ENCODE measurements around the gene TYMP. TPM values are rescaled to one million over a fixed set of nuclear protein-coding genes. Genes with fewer than 3 reads are reported as not detected.

TYMP gene
- total RNA-seq, 2 experiments from 2014 or later: 89.1 to 90.2 TPM

GRCh38 chr22:50482107-50483074, 47.4 kb downstream of the TYMP start:
- CTCF ChIA-PET: interaction anchor here (1.2 to 1.3 kb wide), 2 partner anchors 43 to 139 kb away, joined by 3 read pairs; partner anchors contain the start of gene SCO2

GRCh38 chr22:50481440-50482106, 48.2 kb downstream of the TYMP start, which contains the start of gene ADM2:
Gene ADM2 (plus strand): TSS chr22:50481543. CDS start chr22:50481848, 305 bp downstream.
- ChIA-PET CTCF (no interaction called here), POLR2A (interaction anchor here (0.6 to 2.2 kb wide), 5 partner anchors 8 to 50 kb away, joined by 3 to 7 read pairs (median 6); partner anchors contain the start of gene SCO2)
- DNase-seq: peak; percentile 75
- Mint-ChIP-seq H3K36me3 (ENCODE audit: low read depth) (no peaks in the 10 kb centered on the region), H3K27me3 (peaks cover 9% of the 10 kb centered on the region), H3K9me3 (no peaks in the 10 kb centered on the region), H3K4me3 (peak within 1 kb of the TSS; percentile 76), H3K27ac (no peak within 1 kb of the TSS), H3K4me1 (peaks cover 8% of the 10 kb centered on the region)

More at GRCh38 chr22:50482107-50483074, 47.4 kb downstream of the TYMP start:
- Mint-ChIP-seq H3K4me1 (peaks cover 4% of the 10 kb centered on the region), H3K4me3 (peak overlapping the region; percentile 76), H3K27me3 (peaks cover 9% of the 10 kb centered on the region), H3K9me3 (no peaks in the 10 kb centered on the region), H3K36me3 (ENCODE audit: low read depth) (no peaks in the 10 kb centered on the region), H3K27ac (no peak overlapping the region)
- POLR2A ChIA-PET: interaction anchor here (1.0 to 2.2 kb wide), 4 partner anchors 9 to 50 kb away, joined by 3 to 7 read pairs (median 5); partner anchors contain the start of gene SCO2
- no peak for DNase-seq

GRCh38 chr22:50481045-50481439, 48.8 kb downstream of the TYMP start:
- Mint-ChIP-seq H3K27me3 (peaks cover 9% of the 10 kb centered on the region), H3K36me3 (ENCODE audit: low read depth) (no peaks in the 10 kb centered on the region), H3K9me3 (no peaks in the 10 kb centered on the region), H3K27ac (no peak overlapping the region), H3K4me3 (peak overlapping the region; percentile 65), H3K4me1 (peaks cover 8% of the 10 kb centered on the region)
- CTCF ChIA-PET: interaction anchor here (0.6 kb wide), 1 partner anchor 135 kb away, joined by 3 read pairs; no protein-coding TSS in a partner anchor
- POLR2A ChIA-PET: interaction anchor here (0.6 to 2.2 kb wide), 6 partner anchors 11 to 51 kb away, joined by 3 to 7 read pairs (median 4); partner anchors contain the start of genes LMF2, NCAPH2 and SCO2
- no peak for DNase-seq

GRCh38 chr22:50479721-50480120, 50.1 kb downstream of the TYMP start:
- peak overlapping the region; percentile 66 for H3K4me3 Mint-ChIP-seq
- peaks cover 13% of the 10 kb centered on the region for H3K4me1 Mint-ChIP-seq
- peaks cover 9% of the 10 kb centered on the region for H3K27me3 Mint-ChIP-seq
- H3K9me3 Mint-ChIP-seq: no peaks in the 10 kb centered on the region
- POLR2A ChIA-PET: interaction anchor here (0.9 to 1.4 kb wide), 3 partner anchors 18 to 46 kb away, joined by 3 to 4 read pairs (median 3); partner anchors contain the start of gene SCO2
- no peaks in the 10 kb centered on the region for H3K36me3 Mint-ChIP-seq (ENCODE audit: low read depth)
- no peak for DNase-seq
- H3K27ac Mint-ChIP-seq: no peak overlapping the region
- CTCF ChIA-PET: interaction anchor here (1.0 to 1.8 kb wide), 2 partner anchors 9 to 18 kb away, joined by 3 to 5 read pairs; no protein-coding TSS in a partner anchor

- Mint-ChIP-seq H3K27ac (no peak overlapping the region), H3K4me1 (peaks cover 25% of the 10 kb centered on the region), H3K4me3 (no peak overlapping the region), H3K36me3 (ENCODE audit: low read depth) (peaks cover 11% of the 10 kb centered on the region), H3K9me3 (no peaks in the 10 kb centered on the region), H3K27me3 (peaks cover 9% of the 10 kb centered on the region)
- CTCF ChIA-PET: no interaction called here
- no peak for DNase-seq
- POLR2A ChIA-PET: interaction anchor here (1.9 kb wide), 1 partner anchor 48 kb away, joined by 6 read pairs; the partner anchor contains the start of gene SCO2
Observed at GRCh38 chr22:50477923-50478322, 51.9 kb downstream of the TYMP start.

- H3K36me3 Mint-ChIP-seq (ENCODE audit: low read depth): peaks cover 16% of the 10 kb centered on the region
- DNase-seq: no peak
- no peak overlapping the region for H3K27ac Mint-ChIP-seq
- POLR2A ChIA-PET: interaction anchor here (1.9 kb wide), 1 partner anchor 49 kb away, joined by 6 read pairs; the partner anchor contains the start of gene SCO2
- H3K4me1 Mint-ChIP-seq: peaks cover 36% of the 10 kb centered on the region
- H3K9me3 Mint-ChIP-seq: no peaks in the 10 kb centered on the region
- CTCF ChIA-PET: no interaction called here
- H3K4me3 Mint-ChIP-seq: peak overlapping the region; percentile 45
- peaks cover 9% of the 10 kb centered on the region for H3K27me3 Mint-ChIP-seq
Observed at GRCh38 chr22:50476868-50477267, 52.9 kb downstream of the TYMP start.

Other genes starting within 250 kb of the TYMP start
- gene PLXNB2, start 222.4 kb downstream of the TYMP start, total RNA-seq: 10 to 100 TPM; 21.5 to 23.5 TPM
- 1 to 10 TPM; 5.0 to 5.6 TPM for gene DENND6B, start 203.0 kb downstream of the TYMP start, total RNA-seq
- 10 to 100 TPM; 56.5 to 58.9 TPM for gene PPP6R2, start 186.7 kb downstream of the TYMP start, total RNA-seq
- gene SBF1, start 55.0 kb downstream of the TYMP start, total RNA-seq: 100 to 1,000 TPM; 181 to 196 TPM
- gene ADM2, start 48.5 kb downstream of the TYMP start, total RNA-seq: 1 to 10 TPM; 7.6 to 8.8 TPM
- under 1 TPM; 0.48 to 0.60 TPM for gene MIOX, start 43.2 kb downstream of the TYMP start, total RNA-seq
- 100 to 1,000 TPM; 111 to 114 TPM for gene LMF2, start 22.3 kb downstream of the TYMP start, total RNA-seq
- 100 to 1,000 TPM; 105 to 108 TPM for gene NCAPH2, start 21.8 kb downstream of the TYMP start, total RNA-seq
- gene SCO2, start 4.4 kb downstream of the TYMP start, total RNA-seq: 1 to 10 TPM; 6.4 to 7.0 TPM
- gene KLHDC7B, start 15.9 kb upstream of the TYMP start, total RNA-seq: 1 to 10 TPM; 8.0 to 8.4 TPM
- gene SYCE3, start 32.9 kb upstream of the TYMP start, total RNA-seq: under 1 TPM; 0.58 to 0.71 TPM
- gene CPT1B, start 48.4 kb upstream of the TYMP start, total RNA-seq: 10 to 100 TPM; 60.8 to 60.9 TPM
- 100 to 1,000 TPM; 101 to 111 TPM for gene CHKB, start 52.8 kb upstream of the TYMP start, total RNA-seq
- gene MAPK8IP2, start 70.8 kb upstream of the TYMP start, total RNA-seq: under 1 TPM; 0.15 to 0.18 TPM
- gene ARSA, start 98.1 kb upstream of the TYMP start, total RNA-seq: 10 to 100 TPM; 63.1 to 65.0 TPM
- gene SHANK3, start 142.8 kb upstream of the TYMP start, total RNA-seq: under 1 TPM in 1 of 2 experiments, not detected in 1; 0.08 TPM
- gene ACR, start 208.2 kb upstream of the TYMP start, total RNA-seq: not detected